ENCODE measurements around the gene ZNF205. TPM values are rescaled to one million over a fixed set of nuclear protein-coding genes. Genes with fewer than 3 reads are reported as not detected.

Gene ZNF205
- total RNA-seq, 2 experiments from 2014 or later = not detected

DNA sequence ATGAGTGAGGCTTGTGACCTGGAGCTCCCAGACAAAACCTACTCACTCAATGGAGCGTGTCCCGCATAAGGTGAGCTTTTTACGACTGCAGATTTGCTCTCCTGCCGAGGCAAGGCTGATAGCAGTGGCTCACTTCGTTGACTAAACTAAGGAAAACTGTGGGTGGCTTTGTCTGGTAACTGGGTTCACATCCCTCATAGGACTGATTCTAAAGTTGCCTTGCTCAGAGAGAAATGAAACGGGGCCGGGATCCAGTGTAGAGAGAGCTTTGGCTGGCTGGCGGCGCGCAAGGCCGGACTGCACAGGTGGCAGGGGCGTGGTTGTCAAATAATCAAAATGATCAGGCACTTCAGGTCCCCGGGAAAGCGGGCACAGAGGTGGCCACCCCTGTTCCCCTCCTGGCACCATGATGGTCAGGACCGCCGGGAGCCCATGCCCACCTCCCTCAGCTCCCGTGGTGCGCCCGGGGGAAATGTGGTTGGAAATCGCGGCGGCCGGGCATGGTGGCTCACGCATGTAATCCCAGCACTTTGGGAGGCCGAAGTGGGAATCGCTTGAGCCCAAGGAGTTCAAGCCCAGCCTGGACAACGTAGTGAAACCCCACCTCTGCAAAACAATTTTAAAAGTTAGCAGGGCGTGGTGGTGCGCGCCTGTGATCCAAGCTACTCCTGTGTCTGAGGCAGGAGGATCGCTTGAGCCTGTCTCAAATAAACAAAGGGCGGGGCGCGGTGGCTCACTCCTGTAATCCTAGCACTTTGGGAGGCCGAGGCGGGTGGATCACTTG lies 49.0 kb downstream of the ZNF205 start:
- ATAC-seq (ENCODE audit: poor library complexity) (no peak), DNase-seq (peak in 1 of 14 experiments; percentile 30)
- H3K27ac Mint-ChIP-seq = peak overlapping the region; percentile 66
- Histone ChIP-seq H3K9me3 (ENCODE audit: control insufficient read depth in 1 of 2, insufficient read depth in 1 of 2, low read length in 2 of 2) (peaks cover 0 to 5% of the 10 kb centered on the region in 2 experiments), H3K36me3 (ENCODE audit: insufficient read depth, low read length) (no peaks in the 10 kb centered on the region), H3K27ac (ENCODE audit: low read depth in 1 of 2, low read length in 2 of 2) (no peak overlapping the region), H3K4me3 (ENCODE audit: low read length) (no peak overlapping the region), H3K27me3 (ENCODE audit: control insufficient read depth in 1 of 2, insufficient read depth in 2 of 2, low read length in 2 of 2) (no peaks in the 10 kb centered on the region), H3K4me1 (ENCODE audit: insufficient read depth, low read length) (peaks cover 38% of the 10 kb centered on the region)
- peaks cover 29% of the 10 kb centered on the region for H3K4me1 Mint-ChIP-seq (ENCODE audit: low read depth)
- intact Hi-C loops (cut with DNase I, micrococcal nuclease) = no loop called here
- H3K9me3 Mint-ChIP-seq = peaks cover 2% of the 10 kb centered on the region
- ChIA-PET POLR2A (interaction anchor here (0.6 to 4.8 kb wide), 3 partner anchors 12 to 129 kb away, joined by 3 to 57 read pairs (median 4); no protein-coding TSS in a partner anchor), CTCF (interaction anchor here (1.1 to 1.5 kb wide), 3 partner anchors 32 to 102 kb away, joined by 3 to 4 read pairs (median 4); no protein-coding TSS in a partner anchor)
- TF ChIP-seq, protein P1, sequence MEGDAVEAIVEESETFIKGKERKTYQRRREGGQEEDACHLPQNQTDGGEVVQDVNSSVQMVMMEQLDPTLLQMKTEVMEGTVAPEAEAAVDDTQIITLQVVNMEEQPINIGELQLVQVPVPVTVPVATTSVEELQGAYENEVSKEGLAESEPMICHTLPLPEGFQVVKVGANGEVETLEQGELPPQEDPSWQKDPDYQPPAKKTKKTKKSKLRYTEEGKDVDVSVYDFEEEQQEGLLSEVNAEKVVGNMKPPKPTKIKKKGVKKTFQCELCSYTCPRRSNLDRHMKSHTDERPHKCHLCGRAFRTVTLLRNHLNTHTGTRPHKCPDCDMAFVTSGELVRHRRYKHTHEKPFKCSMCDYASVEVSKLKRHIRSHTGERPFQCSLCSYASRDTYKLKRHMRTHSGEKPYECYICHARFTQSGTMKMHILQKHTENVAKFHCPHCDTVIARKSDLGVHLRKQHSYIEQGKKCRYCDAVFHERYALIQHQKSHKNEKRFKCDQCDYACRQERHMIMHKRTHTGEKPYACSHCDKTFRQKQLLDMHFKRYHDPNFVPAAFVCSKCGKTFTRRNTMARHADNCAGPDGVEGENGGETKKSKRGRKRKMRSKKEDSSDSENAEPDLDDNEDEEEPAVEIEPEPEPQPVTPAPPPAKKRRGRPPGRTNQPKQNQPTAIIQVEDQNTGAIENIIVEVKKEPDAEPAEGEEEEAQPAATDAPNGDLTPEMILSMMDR (IDR thresholded peaks at IDR 0.05) = no peak
- H3K36me3 Mint-ChIP-seq (ENCODE audit: low read depth) = peaks cover 22% of the 10 kb centered on the region
- H3K27me3 Mint-ChIP-seq = peaks cover 7% of the 10 kb centered on the region
- H3K4me3 Mint-ChIP-seq = peak overlapping the region; percentile 77

DNA sequence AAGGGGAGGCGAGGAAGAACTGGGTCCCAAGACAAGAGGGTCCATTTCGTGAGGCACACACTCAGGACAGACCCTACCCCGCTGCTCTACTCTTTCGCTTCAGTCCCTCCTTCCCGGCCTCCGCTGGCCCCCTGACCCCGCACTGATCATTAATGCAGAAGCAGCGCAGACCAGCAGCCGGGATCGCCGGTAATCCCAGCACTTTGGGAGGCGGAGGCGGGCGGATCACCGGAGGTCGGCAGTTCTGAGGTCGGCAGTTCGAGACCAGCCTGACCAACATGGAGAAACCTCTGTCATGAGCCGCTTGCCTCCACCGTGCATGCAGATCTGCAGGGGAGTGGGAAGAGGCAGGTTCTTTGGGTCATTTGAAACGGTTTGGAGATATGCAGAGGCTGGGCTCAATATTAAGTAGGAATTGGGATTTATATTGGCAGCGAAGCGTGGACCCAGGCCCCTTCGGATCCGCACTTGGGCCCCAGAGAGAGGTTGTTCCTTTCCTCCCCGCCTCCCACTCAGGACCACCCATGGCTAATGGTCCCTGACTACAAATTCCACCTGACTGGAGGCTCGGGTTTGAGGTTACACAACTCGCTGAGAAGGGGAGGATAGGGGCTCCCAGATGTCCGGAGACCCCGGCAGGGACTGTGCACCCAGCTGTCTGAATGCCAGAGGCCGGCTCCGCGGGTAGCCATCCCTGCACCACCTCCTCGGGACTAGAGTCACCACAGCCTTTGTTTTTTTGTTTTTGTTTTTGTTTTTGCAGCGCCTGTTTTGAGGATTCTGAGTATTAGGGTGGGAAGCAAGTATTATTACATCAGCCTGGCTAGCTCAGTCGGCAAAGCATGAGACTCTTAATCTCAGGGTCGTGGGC lies 52.0 kb downstream of the ZNF205 start:
- DNase-seq (no peak), ATAC-seq (ENCODE audit: poor library complexity) (no peak)
- Histone ChIP-seq H3K9me3 (ENCODE audit: control insufficient read depth in 1 of 2, insufficient read depth in 1 of 2, low read length in 2 of 2) (no peaks in the 10 kb centered on the region), H3K4me1 (ENCODE audit: insufficient read depth, low read length) (peaks cover 18% of the 10 kb centered on the region), H3K4me3 (ENCODE audit: low read length) (no peak overlapping the region), H3K27me3 (ENCODE audit: control insufficient read depth in 1 of 2, insufficient read depth in 2 of 2, low read length in 2 of 2) (peaks cover 0 to under 1% of the 10 kb centered on the region in 2 experiments), H3K27ac (ENCODE audit: low read depth in 1 of 2, low read length in 2 of 2) (no peak overlapping the region), H3K36me3 (ENCODE audit: insufficient read depth, low read length) (no peaks in the 10 kb centered on the region)
- CTCF ChIA-PET = no interaction called here
- Mint-ChIP-seq H3K4me3 (no peak overlapping the region), H3K9me3 (no peaks in the 10 kb centered on the region), H3K36me3 (ENCODE audit: low read depth) (peaks cover 2% of the 10 kb centered on the region), H3K27ac (no peak overlapping the region), H3K4me1 (ENCODE audit: low read depth) (peaks cover 10% of the 10 kb centered on the region), H3K27me3 (no peaks in the 10 kb centered on the region)
- TF ChIP-seq, protein P1 (IDR thresholded peaks at IDR 0.05) = no peak
- POLR2A ChIA-PET = no interaction called here
- intact Hi-C loops (cut with DNase I, micrococcal nuclease) = loop anchor here in 1 of 2 experiments (2.0 kb wide), 1 partner anchor 106 kb away; no protein-coding TSS in a partner anchor

DNA sequence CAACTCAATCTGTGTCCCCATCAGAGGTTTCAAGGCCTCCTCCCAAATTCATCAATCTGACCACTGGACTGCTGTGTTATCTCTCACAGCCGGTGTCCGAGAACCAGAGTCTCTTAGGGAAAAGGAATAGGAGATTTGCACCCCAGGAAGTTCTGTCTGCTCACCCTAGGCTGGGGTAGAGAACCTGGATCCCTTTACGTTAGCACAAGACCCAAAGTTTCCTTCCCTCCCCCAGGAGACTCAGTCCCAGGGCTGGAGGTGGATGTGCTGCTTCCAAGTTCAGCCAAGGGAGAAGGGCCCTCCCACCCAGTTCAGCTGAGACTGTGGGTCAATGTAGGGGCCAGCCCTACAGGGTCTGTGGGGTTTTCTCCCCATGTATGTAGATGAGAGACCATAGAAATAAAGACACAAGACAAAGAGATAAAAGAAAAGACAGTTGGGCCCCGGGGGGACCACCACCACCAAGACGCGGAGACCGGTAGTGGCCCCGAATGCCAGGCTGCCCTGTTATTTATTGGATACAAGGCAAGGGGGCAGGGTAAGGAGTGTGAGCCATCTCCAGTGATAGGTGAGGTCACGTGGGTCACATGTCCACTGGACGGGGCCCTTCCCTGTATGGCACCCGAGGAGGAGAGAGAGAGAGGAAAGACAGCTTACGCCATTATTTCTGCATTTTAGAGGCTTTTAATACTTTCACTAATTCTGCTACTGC lies 52.9 kb downstream of the ZNF205 start:
- no peaks in the 10 kb centered on the region for H3K9me3 ChIP-seq (ENCODE audit: control insufficient read depth in 1 of 2, insufficient read depth in 1 of 2, low read length in 2 of 2)
- no peaks in the 10 kb centered on the region for H3K36me3 ChIP-seq (ENCODE audit: insufficient read depth, low read length)
- no peaks in the 10 kb centered on the region for H3K27me3 Mint-ChIP-seq
- ChIA-PET CTCF (interaction anchor here (1.0 to 3.2 kb wide), 4 partner anchors 16 to 107 kb away, joined by 3 to 26 read pairs (median 3); no protein-coding TSS in a partner anchor), POLR2A (interaction anchor here (1.0 to 1.4 kb wide), 4 partner anchors 31 to 98 kb away, joined by 4 to 5 read pairs (median 4); partner anchors contain the start of gene ZNF213)
- H3K4me1 ChIP-seq (ENCODE audit: insufficient read depth, low read length) = peaks cover 11% of the 10 kb centered on the region
- no peaks in the 10 kb centered on the region for H3K36me3 Mint-ChIP-seq (ENCODE audit: low read depth)
- intact Hi-C loops (cut with DNase I, micrococcal nuclease) = loop anchor here in 1 of 2 experiments (1.0 to 5.0 kb wide), 4 partner anchors 34 to 292 kb away; no protein-coding TSS in a partner anchor
- ATAC-seq (ENCODE audit: poor library complexity) (no peak), DNase-seq (no peak)
- peak overlapping the region; percentile 56 for H3K27ac Mint-ChIP-seq
- TF ChIP-seq, protein P1 (IDR thresholded peaks at IDR 0.05) = no peak
- H3K4me1 Mint-ChIP-seq (ENCODE audit: low read depth) = peaks cover 11% of the 10 kb centered on the region
- no peak overlapping the region for H3K27ac ChIP-seq (ENCODE audit: low read depth in 1 of 2, low read length in 2 of 2)
- no peaks in the 10 kb centered on the region for H3K9me3 Mint-ChIP-seq
- peaks cover 5 to 7% of the 10 kb centered on the region in 2 experiments for H3K27me3 ChIP-seq (ENCODE audit: control insufficient read depth in 1 of 2, insufficient read depth in 2 of 2, low read length in 2 of 2)
- peak overlapping the region; percentile 74 for H3K4me3 Mint-ChIP-seq
- H3K4me3 ChIP-seq (ENCODE audit: low read length) = peak overlapping the region; percentile 21

Measured in CD4-positive, alpha-beta T cell (primary cell).